Nephron (organoid): ENCODE measurements around the gene TECTA.

Experiments used
- H3K27ac Mint-ChIP-seq, 3 experiments: 2 replicates each; pipeline ENCODE4 v1.8.0; 2020; ENCODE audit warnings: mixed read lengths in 3 of 3, mild to moderate bottlenecking in 2 of 3, moderate library complexity in 1 of 3
- H3K27me3 Mint-ChIP-seq: 2 replicates; pipeline ENCODE4 v1.8.0; 2021; ENCODE audit warnings: low read depth, mild to moderate bottlenecking, moderate library complexity, mixed read lengths
- H3K36me3 Mint-ChIP-seq: 2 replicates; pipeline ENCODE4 v1.8.0; 2020; ENCODE audit warnings: low read depth, mixed read lengths
- H3K4me1 Mint-ChIP-seq: 2 replicates; pipeline ENCODE4 v1.8.0; 2020; ENCODE audit warnings: mixed read lengths
- H3K4me3 Mint-ChIP-seq, 3 experiments: 2 replicates each; pipeline ENCODE4 v1.8.0; 2020; ENCODE audit warnings: mild to moderate bottlenecking in 3 of 3, mixed read lengths in 3 of 3, moderate library complexity in 2 of 3
- H3K9me3 Mint-ChIP-seq: 2 replicates; pipeline ENCODE4 v1.8.0; 2020; ENCODE audit warnings: mixed read lengths
- CTCF ChIP-seq, 3 experiments: fragments of 200-600 bp; sonication (generic); IDR thresholded peaks; one replicate each; pipeline ENCODE4 v1.5.0; 2021; ENCODE audit warnings: antibody characterized with exemption in 3 of 3; ENCODE audit not compliant: unreplicated experiment in 3 of 3

Gene TECTA

GRCh38 chr11:121127809-121128208 is 26.8 kb downstream of the TECTA start:
- no peak overlapping the region for H3K27ac Mint-ChIP-seq
- peaks cover 12% of the 10 kb centered on the region for H3K9me3 Mint-ChIP-seq
- no peak overlapping the region for H3K4me3 Mint-ChIP-seq
- TF ChIP-seq CTCF (IDR thresholded peaks at IDR 0.05; ENCODE audit: unreplicated experiment in 3 of 3): no peak
- H3K27me3 Mint-ChIP-seq: no peaks in the 10 kb centered on the region
- H3K36me3 Mint-ChIP-seq: peaks cover 30% of the 10 kb centered on the region
- no peaks in the 10 kb centered on the region for H3K4me1 Mint-ChIP-seq

GRCh38 chr11:121129362-121130340 is 28.6 kb downstream of the TECTA start:
- Mint-ChIP-seq H3K4me1 (peaks cover 5% of the 10 kb centered on the region), H3K4me3 (no peak overlapping the region), H3K27me3 (no peaks in the 10 kb centered on the region), H3K36me3 (peaks cover 18% of the 10 kb centered on the region), H3K9me3 (no peaks in the 10 kb centered on the region), H3K27ac (no peak overlapping the region)
- TF ChIP-seq CTCF (IDR thresholded peaks at IDR 0.05; ENCODE audit: unreplicated experiment in 3 of 3): no peak

- no peaks in the 10 kb centered on the region for H3K27me3 Mint-ChIP-seq
- no peak overlapping the region for H3K27ac Mint-ChIP-seq
- H3K4me1 Mint-ChIP-seq: peaks cover 15% of the 10 kb centered on the region
- H3K4me3 Mint-ChIP-seq: no peak overlapping the region
- peaks cover 18% of the 10 kb centered on the region for H3K36me3 Mint-ChIP-seq
- no peaks in the 10 kb centered on the region for H3K9me3 Mint-ChIP-seq
- no peak for TF ChIP-seq CTCF (IDR thresholded peaks at IDR 0.05; ENCODE audit: unreplicated experiment in 3 of 3)
These were observed 30.6 kb downstream of the TECTA start for GRCh38 chr11:121131656-121132055.

GRCh38 chr11:121132211-121132976 is 31.4 kb downstream of the TECTA start:
- TF ChIP-seq CTCF (IDR thresholded peaks at IDR 0.05; ENCODE audit: unreplicated experiment in 3 of 3): no peak
- H3K9me3 Mint-ChIP-seq: no peaks in the 10 kb centered on the region
- H3K4me1 Mint-ChIP-seq: peaks cover 15% of the 10 kb centered on the region
- H3K4me3 Mint-ChIP-seq: no peak overlapping the region
- peaks cover 18% of the 10 kb centered on the region for H3K36me3 Mint-ChIP-seq
- H3K27me3 Mint-ChIP-seq: no peaks in the 10 kb centered on the region
- H3K27ac Mint-ChIP-seq: no peak overlapping the region

- peaks cover 4% of the 10 kb centered on the region for H3K36me3 Mint-ChIP-seq
- no peak for TF ChIP-seq CTCF (IDR thresholded peaks at IDR 0.05; ENCODE audit: unreplicated experiment in 3 of 3)
- no peak overlapping the region for H3K27ac Mint-ChIP-seq
- no peaks in the 10 kb centered on the region for H3K9me3 Mint-ChIP-seq
- peaks cover 15% of the 10 kb centered on the region for H3K4me1 Mint-ChIP-seq
- H3K4me3 Mint-ChIP-seq: no peak overlapping the region
- no peaks in the 10 kb centered on the region for H3K27me3 Mint-ChIP-seq
These were observed 33.8 kb downstream of the TECTA start for GRCh38 chr11:121134741-121135312.
